Measurements from ENCODE around the gene TRIM66. TPM values are rescaled to one million over a fixed set of nuclear protein-coding genes. Genes with fewer than 3 reads are reported as not detected.
A peak's percentile ranks its signal among the peaks of the same experiment; 100 is the strongest.

Gene TRIM66
- total and polyA plus RNA-seq, 4 donors, result 1.6 to 14.3 (median 2.5) TPM

GRCh38 chr11:8573777-8574176 lies 108.7 kb downstream of the TRIM66 start:
- WGBS, result 88% methylated on average over 1 of the region's 1 CpG
- Histone ChIP-seq H3K27me3 (ENCODE audit: control insufficient read depth in 4 of 4, insufficient read depth in 4 of 4, low read length in 3 of 4) (no peaks in the 10 kb centered on the region), H3K36me3 (ENCODE audit: control insufficient read depth in 4 of 4, insufficient read depth in 3 of 4, low read depth in 1 of 4, low read length in 3 of 4) (no peaks in the 10 kb centered on the region), H3K9me3 (ENCODE audit: control insufficient read depth in 4 of 4, low read length in 3 of 4) (no peaks in the 10 kb centered on the region), H3K27ac (ENCODE audit: low read depth in 1 of 2, low read length in 2 of 2) (no peak overlapping the region), H3K9ac (ENCODE audit: low read depth in 1 of 2, low read length in 2 of 2) (no peak overlapping the region), H3K4me1 (ENCODE audit: control insufficient read depth in 4 of 4, insufficient read depth in 4 of 4, low read length in 3 of 4) (no peaks in the 10 kb centered on the region), H3K4me3 (ENCODE audit: low read depth in 1 of 3, low read length in 3 of 3) (no peak overlapping the region)
- no peak for DNase-seq (ENCODE audit: low spot score)
- TF ChIP-seq GABPA (IDR thresholded peaks at IDR 0.05 in 1 of 2, conservative IDR thresholded peaks at IDR 0.05 in 1 of 2), result no peak

GRCh38 chr11:8567602-8568198 lies 114.8 kb downstream of the TRIM66 start:
- 73% methylated on average over 2 of the region's 2 CpGs for WGBS
- no peaks in the 10 kb centered on the region for H3K4me1 ChIP-seq (ENCODE audit: control insufficient read depth in 4 of 4, insufficient read depth in 4 of 4, low read length in 3 of 4)
- H3K27me3 ChIP-seq (ENCODE audit: control insufficient read depth in 4 of 4, insufficient read depth in 4 of 4, low read length in 3 of 4), result no peaks in the 10 kb centered on the region
- no peak overlapping the region for H3K9ac ChIP-seq (ENCODE audit: low read depth in 1 of 2, low read length in 2 of 2)
- no peaks in the 10 kb centered on the region for H3K9me3 ChIP-seq (ENCODE audit: control insufficient read depth in 4 of 4, low read length in 3 of 4)
- DNase-seq (ENCODE audit: low spot score), result no peak
- no peak overlapping the region for H3K27ac ChIP-seq (ENCODE audit: low read depth in 1 of 2, low read length in 2 of 2)
- H3K4me3 ChIP-seq (ENCODE audit: low read depth in 1 of 3, low read length in 3 of 3), result no peak overlapping the region
- TF ChIP-seq ATF3 (IDR thresholded peaks at IDR 0.05) (no peak), HNF4G (IDR thresholded peaks at IDR 0.05) (no peak), TAF1 (conservative IDR thresholded peaks at IDR 0.05) (no peak), FOXA2 (IDR thresholded peaks at IDR 0.05) (no peak), HNF4A (conservative IDR thresholded peaks at IDR 0.05) (no peak)
- H3K36me3 ChIP-seq (ENCODE audit: control insufficient read depth in 4 of 4, insufficient read depth in 3 of 4, low read depth in 1 of 4, low read length in 3 of 4), result no peaks in the 10 kb centered on the region

- no peaks in the 10 kb centered on the region for H3K4me1 ChIP-seq (ENCODE audit: control insufficient read depth in 4 of 4, insufficient read depth in 4 of 4, low read length in 3 of 4)
- TF ChIP-seq YY1 (IDR thresholded peaks at IDR 0.05) (no peak), CTCF (IDR thresholded peaks at IDR 0.05; ENCODE audit: low read depth, low read length, missing input control) (peak; percentile 66), SP1 (IDR thresholded peaks at IDR 0.05) (no peak), RAD21 (IDR thresholded peaks at IDR 0.05) (peak; percentile 88 to 89)
- DNase-seq (ENCODE audit: low spot score), result no peak
- no peak overlapping the region for H3K27ac ChIP-seq (ENCODE audit: low read depth in 1 of 2, low read length in 2 of 2)
- H3K9me3 ChIP-seq (ENCODE audit: control insufficient read depth in 4 of 4, low read length in 3 of 4), result peaks cover 0 to under 1% (median 0%) of the 10 kb centered on the region in 4 donors
- no peaks in the 10 kb centered on the region for H3K27me3 ChIP-seq (ENCODE audit: control insufficient read depth in 4 of 4, insufficient read depth in 4 of 4, low read length in 3 of 4)
- no peak overlapping the region for H3K9ac ChIP-seq (ENCODE audit: low read depth in 1 of 2, low read length in 2 of 2)
- 28% methylated on average over 5 of the region's 5 CpGs for WGBS
- no peaks in the 10 kb centered on the region for H3K36me3 ChIP-seq (ENCODE audit: control insufficient read depth in 4 of 4, insufficient read depth in 3 of 4, low read depth in 1 of 4, low read length in 3 of 4)
- no peak overlapping the region for H3K4me3 ChIP-seq (ENCODE audit: low read depth in 1 of 3, low read length in 3 of 3)
Observed at GRCh38 chr11:8566613-8567210, 115.8 kb downstream of the TRIM66 start.

- DNase-seq (ENCODE audit: low spot score), result no peak
- no peak for TF ChIP-seq YY1 (IDR thresholded peaks at IDR 0.05)
- TF ChIP-seq SP1 (IDR thresholded peaks at IDR 0.05), result no peak
- TF ChIP-seq ZBTB33 (IDR thresholded peaks at IDR 0.05), result no peak
- no peak for TF ChIP-seq RAD21 (IDR thresholded peaks at IDR 0.05)
- no peak for TF ChIP-seq CTCF (IDR thresholded peaks at IDR 0.05; ENCODE audit: low read depth, low read length, missing input control)
- no peak for TF ChIP-seq MAX (IDR thresholded peaks at IDR 0.05)
- TF ChIP-seq JUND (IDR thresholded peaks at IDR 0.05), result no peak
Observed at GRCh38 chr11:8564526-8564925, 117.9 kb downstream of the TRIM66 start.

More at GRCh38 chr11:8564526-8564925, 117.9 kb downstream of the TRIM66 start:
- Histone ChIP-seq H3K36me3 (ENCODE audit: control insufficient read depth in 4 of 4, insufficient read depth in 3 of 4, low read depth in 1 of 4, low read length in 3 of 4) (no peaks in the 10 kb centered on the region), H3K4me1 (ENCODE audit: control insufficient read depth in 4 of 4, insufficient read depth in 4 of 4, low read length in 3 of 4) (no peaks in the 10 kb centered on the region), H3K27ac (ENCODE audit: low read depth in 1 of 2, low read length in 2 of 2) (no peak overlapping the region), H3K9me3 (ENCODE audit: control insufficient read depth in 4 of 4, low read length in 3 of 4) (peaks cover 0 to 2% (median 0%) of the 10 kb centered on the region in 4 donors), H3K27me3 (ENCODE audit: control insufficient read depth in 4 of 4, insufficient read depth in 4 of 4, low read length in 3 of 4) (no peaks in the 10 kb centered on the region), H3K4me3 (ENCODE audit: low read depth in 1 of 3, low read length in 3 of 3) (no peak overlapping the region), H3K9ac (ENCODE audit: low read depth in 1 of 2, low read length in 2 of 2) (no peak overlapping the region)
- WGBS, result 75% methylated on average over 2 of the region's 2 CpGs

Measured in liver (tissue), 9 donors.